Left lobe of liver (tissue), 1 donor: Measurements from ENCODE around the gene PTX4. TPM values are rescaled to one million over a fixed set of nuclear protein-coding genes. Genes with fewer than 3 reads are reported as not detected.

Source experiments
- total RNA-seq: library from RNA; stranded (reverse); gene quantifications from one replicate; pipeline ENCODE4 v1.2.1, GENCODE V29; 2021
- donor health status: DM: no; HTN: yes; CAD: no.

The PTX4 gene
- total RNA-seq, 1 donor from 2014 or later: not detected

Other genes with a start within 250 kb of the PTX4 start
- gene TPSAB1, start 248.2 kb downstream of the PTX4 start, total RNA-seq: 1.6 TPM
- gene TPSD1, start 232.9 kb downstream of the PTX4 start, total RNA-seq: not detected
- 28.0 TPM for gene UBE2I, start 179.3 kb downstream of the PTX4 start, total RNA-seq
- gene BAIAP3, start 155.3 kb downstream of the PTX4 start, total RNA-seq: 8.1 TPM
- gene TSR3, start 137.1 kb downstream of the PTX4 start, total RNA-seq: 32.5 TPM
- gene GNPTG, start 137.0 kb downstream of the PTX4 start, total RNA-seq: 58.3 TPM
- gene UNKL, start 74.2 kb downstream of the PTX4 start, total RNA-seq: 14.1 TPM
- 6.1 TPM for gene UQCC4, start 68.2 kb downstream of the PTX4 start, total RNA-seq
- not detected for gene PERCC1, start 57.9 kb downstream of the PTX4 start, total RNA-seq
- 1.4 TPM for gene CCDC154, start 44.4 kb downstream of the PTX4 start, total RNA-seq
- gene CLCN7, start 13.9 kb downstream of the PTX4 start, total RNA-seq: 51.9 TPM
- gene TELO2, start 4.4 kb upstream of the PTX4 start, total RNA-seq: 36.4 TPM
- 7.2 TPM for gene TMEM204, start 44.7 kb upstream of the PTX4 start, total RNA-seq
- 5.8 TPM for gene IFT140, start 123.1 kb upstream of the PTX4 start, total RNA-seq
- 6.9 TPM for gene CRAMP1, start 123.4 kb upstream of the PTX4 start, total RNA-seq
- gene JPT2, start 189.3 kb upstream of the PTX4 start, total RNA-seq: 33.1 TPM
- gene MAPK8IP3, start 217.3 kb upstream of the PTX4 start, total RNA-seq: 30.6 TPM